Mammary epithelial cell (primary cell): ENCODE data around the gene MDM2.

Source experiments
- EZH2 ChIP-seq: IDR thresholded peaks from 2 replicates; pipeline ENCODE4 v1.6.1; 2012; ENCODE audit warnings: low read length, inconsistent platforms, borderline replicate concordance
- TF ChIP-seq, protein P1 (sequence below), 2 donors: IDR thresholded peaks in 1 of 2; conservative IDR thresholded peaks in 1 of 2; 2 replicates each; pipeline ENCODE4 v1.5.1; 2011 to 2012; ENCODE audit warnings: inconsistent platforms in 2 of 2, low read length in 2 of 2, mild to moderate bottlenecking in 2 of 2, control low read depth in 1 of 2, low read depth in 1 of 2; ENCODE audit not compliant: insufficient read depth in 1 of 2; ENCODE audit errors: extremely low read depth in 1 of 2

DNA sequence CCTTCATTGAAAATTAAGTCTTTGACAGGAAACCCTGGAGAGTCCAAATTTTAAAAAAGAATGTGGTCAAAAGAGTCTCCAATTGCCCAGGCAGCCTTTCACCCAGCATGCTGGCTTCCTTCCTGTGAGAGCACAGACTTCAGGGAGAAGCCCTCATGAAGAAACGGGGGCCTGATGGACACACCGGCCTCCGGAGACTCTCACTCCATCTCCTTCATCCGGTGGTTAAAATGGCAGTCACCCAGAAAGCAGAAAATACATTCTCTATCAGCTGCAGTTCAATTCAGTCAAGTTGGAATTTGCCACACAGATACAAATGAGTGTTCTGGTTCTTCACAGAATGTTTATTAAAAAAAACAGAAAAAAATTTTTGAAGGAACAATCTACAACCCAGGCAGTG lies 68.5 kb downstream of the MDM2 start:
- TF ChIP-seq, protein P1, sequence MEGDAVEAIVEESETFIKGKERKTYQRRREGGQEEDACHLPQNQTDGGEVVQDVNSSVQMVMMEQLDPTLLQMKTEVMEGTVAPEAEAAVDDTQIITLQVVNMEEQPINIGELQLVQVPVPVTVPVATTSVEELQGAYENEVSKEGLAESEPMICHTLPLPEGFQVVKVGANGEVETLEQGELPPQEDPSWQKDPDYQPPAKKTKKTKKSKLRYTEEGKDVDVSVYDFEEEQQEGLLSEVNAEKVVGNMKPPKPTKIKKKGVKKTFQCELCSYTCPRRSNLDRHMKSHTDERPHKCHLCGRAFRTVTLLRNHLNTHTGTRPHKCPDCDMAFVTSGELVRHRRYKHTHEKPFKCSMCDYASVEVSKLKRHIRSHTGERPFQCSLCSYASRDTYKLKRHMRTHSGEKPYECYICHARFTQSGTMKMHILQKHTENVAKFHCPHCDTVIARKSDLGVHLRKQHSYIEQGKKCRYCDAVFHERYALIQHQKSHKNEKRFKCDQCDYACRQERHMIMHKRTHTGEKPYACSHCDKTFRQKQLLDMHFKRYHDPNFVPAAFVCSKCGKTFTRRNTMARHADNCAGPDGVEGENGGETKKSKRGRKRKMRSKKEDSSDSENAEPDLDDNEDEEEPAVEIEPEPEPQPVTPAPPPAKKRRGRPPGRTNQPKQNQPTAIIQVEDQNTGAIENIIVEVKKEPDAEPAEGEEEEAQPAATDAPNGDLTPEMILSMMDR (conservative IDR thresholded peaks at IDR 0.05 in 1 of 2, IDR thresholded peaks at IDR 0.05 in 1 of 2; ENCODE audit: extremely low read depth in 1 of 2, insufficient read depth in 1 of 2, low read depth in 1 of 2, low read length in 2 of 2), result no peak
- no peak for TF ChIP-seq EZH2
